Panc1 (cell line): ENCODE measurements around the gene DAB1.

Experiments used
- CTCF ChIP-seq: fragments of 450-650 bp; IDR thresholded peaks from 2 replicates; pipeline ENCODE4 v1.5.1; 2017; ENCODE audit warnings: mild to moderate bottlenecking
- POLR2AphosphoS5 ChIP-seq: IDR thresholded peaks from 2 replicates; pipeline ENCODE4 v1.6.1; 2012; ENCODE audit warnings: mild to moderate bottlenecking, low read depth, low read length, moderate library complexity
- SIN3A ChIP-seq: IDR thresholded peaks from 2 replicates; pipeline ENCODE4 v1.6.1; 2012; ENCODE audit warnings: low read depth, mild to moderate bottlenecking, low read length, moderate library complexity, borderline replicate concordance; ENCODE audit not compliant: insufficient read depth

GRCh38 chr1:57272150-57272549, 151.7 kb downstream of the DAB1 start:
- TF ChIP-seq CTCF = no peak
- TF ChIP-seq POLR2AphosphoS5 = no peak
- TF ChIP-seq SIN3A = no peak
